NCI-H526 treated with DMSO at 0.1 percent for 48 hours (cell line): ENCODE results near the gene EXO5.
"Not testable (repeated sequence)": the region's sequence is repeated elsewhere in the genome, so short reads cannot be mapped to it uniquely, and the experiment has no call there.

Experiments used
- DNase-seq: peaks from one replicate; lab custom pipeline; 2025; lab: John Stamatoyannopoulos, UW

The EXO5 gene

DNA sequence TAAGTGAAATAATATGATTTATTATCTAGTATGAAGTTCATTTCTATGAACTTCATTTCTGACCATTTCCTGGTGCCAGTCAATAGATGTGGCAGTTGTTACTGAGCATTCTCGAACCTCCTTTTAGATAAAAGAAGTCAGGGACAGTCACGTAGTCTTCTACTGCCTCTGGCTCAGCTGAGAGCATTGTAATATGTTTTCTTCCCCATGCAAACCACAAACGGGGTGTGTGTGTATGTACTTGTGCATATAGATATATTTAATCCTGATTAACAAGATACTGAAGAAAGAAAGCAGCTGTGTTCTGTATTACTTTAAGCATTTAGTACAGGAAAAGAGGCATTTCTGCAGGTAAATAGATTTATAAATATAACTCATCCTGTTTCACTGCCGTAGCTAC is 44.5 kb downstream of the EXO5 start:
- no peak for DNase-seq

DNA sequence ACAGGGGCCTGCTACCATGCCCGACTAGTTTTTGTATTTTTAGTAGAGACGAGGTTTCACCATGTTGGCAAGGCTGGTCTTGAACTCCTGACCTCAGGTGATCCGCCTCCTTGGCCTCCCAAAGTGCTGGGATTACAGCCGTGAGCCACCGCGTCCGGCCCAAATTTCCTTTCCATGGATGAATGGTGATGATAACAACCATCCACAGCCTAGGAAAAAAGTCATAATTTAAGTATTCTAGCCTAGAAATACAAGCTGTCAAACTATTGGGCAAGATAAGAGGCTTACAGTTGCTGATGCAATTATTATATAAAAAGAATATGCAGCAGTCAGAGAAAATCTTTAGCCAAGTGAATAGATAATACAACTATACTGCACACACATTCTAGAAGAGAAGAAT is 46.2 kb downstream of the EXO5 start:
- DNase-seq = not testable (repeated sequence)

DNA sequence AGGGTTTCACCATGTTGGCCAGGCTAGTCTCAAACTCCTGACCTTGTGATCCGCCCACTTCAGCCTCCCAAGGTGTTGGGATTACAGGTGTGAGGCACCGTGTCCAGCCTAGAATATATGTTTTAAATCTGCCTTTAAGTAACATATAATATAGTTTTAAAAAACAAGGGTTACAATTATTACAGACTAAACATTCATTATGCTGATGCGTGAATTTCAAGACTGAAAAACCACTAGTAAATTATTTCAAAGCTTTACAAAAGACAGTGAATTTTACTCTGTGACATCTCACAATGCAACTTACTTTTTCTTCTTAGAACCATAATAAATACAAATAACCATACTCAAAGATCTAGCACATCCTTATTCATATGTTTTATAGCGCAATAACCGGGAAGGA is 47.6 kb downstream of the EXO5 start:
- DNase-seq = no peak

DNA sequence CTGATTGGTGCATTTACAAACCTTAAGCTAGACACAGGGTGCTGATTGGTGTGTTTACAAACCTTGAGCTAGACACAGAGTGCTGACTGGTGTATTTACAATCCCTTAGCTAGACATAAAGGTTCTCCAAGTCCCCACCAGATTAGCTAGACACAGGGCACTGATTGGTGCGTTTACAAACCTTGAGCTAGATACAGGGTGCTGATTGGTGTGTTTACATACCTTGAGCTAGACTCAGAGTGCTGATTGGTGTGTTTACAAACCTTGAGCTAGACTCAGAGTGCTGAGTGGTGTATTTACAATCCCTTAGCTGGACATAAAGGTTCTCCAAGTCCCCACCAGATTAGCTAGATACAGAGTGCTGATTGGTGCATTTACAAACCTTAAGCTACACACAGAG is 49.7 kb downstream of the EXO5 start:
- not testable (repeated sequence) for DNase-seq

DNA sequence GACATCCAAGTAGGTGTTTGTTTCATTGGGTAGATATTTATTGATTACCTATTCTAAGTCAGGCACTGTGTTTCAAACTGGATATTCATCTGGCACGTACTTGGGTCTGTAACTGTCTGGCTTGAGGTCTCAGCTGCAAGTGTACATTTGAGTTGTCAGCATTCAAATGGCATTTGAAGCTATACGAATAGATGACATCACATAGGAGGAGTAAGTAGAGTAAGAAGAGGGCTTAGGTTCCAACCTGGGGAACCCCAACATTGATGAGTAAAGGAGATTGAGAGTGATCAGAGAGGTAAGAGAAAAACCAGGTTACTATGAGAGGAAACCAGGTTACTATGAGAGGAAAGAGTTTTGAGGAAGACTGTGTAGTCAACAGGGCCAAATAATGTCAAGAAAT is 53.6 kb downstream of the EXO5 start:
- no peak for DNase-seq

DNA sequence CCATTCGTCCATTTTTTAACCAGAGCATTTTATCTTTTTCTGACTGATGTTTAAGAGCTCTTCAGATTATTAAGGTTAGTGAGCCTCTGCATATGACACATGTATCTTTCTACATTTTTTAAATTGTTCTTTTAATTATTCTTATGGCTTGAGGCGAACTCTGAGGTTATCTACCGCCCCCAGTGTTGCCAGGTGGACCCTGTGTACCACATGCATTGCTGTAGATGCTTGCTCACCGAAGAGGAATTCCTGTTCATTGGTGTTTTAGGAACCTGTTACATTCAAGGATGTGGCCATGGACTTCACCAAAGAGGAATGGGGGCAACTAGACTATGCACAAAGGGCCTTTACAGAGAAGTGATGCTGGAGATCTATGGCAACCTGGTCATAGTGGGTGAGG is 54.7 kb downstream of the EXO5 start:
- no peak for DNase-seq

GRCh38 chr1:40564506-40564905 is 55.9 kb downstream of the EXO5 start:
- DNase-seq = no peak

DNA sequence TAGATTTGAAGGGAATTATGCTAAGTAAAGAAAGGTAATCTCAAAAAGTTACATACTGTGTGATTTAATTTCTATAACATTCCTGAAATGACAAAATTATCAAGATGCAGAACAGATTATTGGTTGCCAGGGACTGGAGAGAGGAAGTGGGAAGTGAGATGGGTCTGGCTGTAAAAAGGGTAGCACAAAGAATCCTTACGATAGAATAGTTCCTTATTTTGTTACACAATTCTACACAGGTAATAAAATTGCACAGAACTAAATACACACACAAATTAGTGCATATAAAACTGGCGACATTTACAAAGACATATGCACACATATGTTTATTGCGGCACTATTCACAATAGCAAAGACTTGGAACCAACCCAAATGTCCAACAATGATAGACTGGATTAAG is 56.3 kb downstream of the EXO5 start:
- DNase-seq = no peak
